T-helper 1 cell (primary cell): ENCODE data around the gene TNXB.
"Not testable (repeated sequence)": the region's sequence is repeated elsewhere in the genome, so short reads cannot be mapped to it uniquely, and the experiment has no call there.

Source experiments
- DNase-seq, 5 donors: peaks; one replicate each; pipeline ENCODE4 v3.0.0-alpha.2; 2012 to 2020

Gene TNXB

DNA sequence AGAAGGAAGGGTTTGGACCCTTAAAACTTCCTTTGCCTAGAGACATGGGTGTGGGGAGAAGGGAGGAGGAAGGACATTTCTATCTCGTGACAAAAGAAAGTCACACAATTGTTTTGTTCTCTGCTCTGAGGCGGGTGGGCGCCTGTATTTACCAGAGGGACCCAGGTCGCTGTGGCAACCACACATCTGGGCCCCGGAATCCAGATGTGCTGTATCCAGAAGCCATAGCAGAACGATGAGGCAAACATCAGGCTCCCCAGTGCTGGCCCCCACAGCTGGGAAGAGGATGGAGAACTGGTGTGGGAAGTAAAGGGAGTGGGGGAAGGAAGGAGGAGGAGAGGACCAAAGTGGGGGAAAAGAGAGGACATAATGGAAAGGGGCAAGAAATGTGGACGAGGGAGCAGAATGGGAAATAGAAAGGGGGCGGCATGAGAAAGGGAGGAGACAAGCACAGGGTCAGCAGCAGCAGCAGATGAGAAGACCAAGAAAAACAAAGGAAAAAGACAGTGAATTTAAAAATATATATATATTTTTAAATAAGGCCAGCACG lies 3.4 kb upstream of the TNXB start:
- DNase-seq = no peak

DNA sequence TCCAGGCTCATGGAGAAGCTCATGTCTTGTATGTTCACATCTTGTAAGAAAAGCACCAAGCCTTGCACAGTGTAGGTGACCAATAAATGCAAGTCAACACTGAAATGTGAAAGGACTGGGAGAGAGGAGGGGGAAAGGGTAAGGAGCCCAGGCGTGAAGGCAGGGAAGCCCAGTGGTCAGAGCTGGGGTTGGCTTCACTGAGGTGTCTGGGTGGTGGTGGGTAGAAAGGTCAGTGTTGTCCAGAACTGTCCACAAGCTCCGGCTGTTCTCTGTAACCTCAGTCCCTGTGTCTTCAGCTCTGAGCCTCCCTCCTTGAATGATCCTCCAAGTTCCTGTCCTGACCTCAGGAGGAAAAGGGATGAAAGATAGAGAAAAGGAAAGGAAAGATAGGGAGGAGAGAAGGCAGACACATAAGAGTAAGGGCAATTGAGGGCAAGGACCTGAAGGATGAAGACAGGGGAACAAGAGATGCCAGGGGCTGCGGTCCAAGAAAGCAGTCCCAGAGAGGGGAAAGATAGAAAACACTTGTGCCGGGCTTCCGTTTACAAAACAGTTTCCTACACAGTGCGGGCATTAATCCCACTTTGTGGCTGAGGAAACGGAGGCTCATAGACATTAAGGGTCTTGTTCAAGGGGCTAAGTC lies 2.4 kb upstream of the TNXB start:
- no peak for DNase-seq

DNA sequence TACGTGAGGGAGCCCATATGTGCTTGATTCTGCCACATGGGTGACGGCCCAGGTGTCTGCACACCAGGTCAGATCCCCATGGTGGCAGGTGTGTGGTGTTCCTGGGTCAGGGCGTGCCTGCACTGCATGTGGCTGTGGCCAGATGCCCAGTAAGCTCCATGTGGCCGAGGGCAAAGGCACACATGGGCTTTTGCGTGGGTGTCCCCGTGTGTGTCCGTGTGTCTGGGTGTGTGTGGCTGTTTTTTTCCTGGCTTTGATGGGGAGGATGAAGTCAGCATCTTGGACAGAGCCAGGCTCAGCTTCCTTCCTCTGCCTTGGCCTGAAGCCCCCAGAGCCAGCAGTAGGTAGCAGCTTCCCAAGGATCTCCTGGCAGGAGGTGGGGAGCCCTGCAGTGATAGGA lies 1.5 kb upstream of the TNXB start:
- no peak for DNase-seq

DNA sequence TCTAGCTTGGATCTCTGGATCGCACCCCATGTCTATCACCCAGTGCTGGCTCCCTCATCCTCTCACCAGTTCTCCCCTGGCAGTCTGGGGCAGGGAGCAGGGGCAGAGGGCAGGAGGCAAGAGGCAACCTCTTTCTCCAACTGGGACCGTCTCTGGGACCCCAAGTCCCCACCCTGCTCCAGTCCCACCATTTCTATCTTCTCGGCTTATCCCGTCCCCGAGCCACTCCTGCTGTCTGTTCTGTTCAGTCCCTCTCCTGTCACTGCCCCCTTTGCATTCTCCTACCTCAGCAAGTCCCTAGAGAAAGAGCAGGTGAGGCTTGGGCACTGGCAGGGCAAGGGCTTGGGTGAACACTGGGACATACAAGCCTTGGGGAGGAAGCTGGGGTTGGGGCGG lies 625 bp upstream of the TNXB start:
- no peak for DNase-seq

DNA sequence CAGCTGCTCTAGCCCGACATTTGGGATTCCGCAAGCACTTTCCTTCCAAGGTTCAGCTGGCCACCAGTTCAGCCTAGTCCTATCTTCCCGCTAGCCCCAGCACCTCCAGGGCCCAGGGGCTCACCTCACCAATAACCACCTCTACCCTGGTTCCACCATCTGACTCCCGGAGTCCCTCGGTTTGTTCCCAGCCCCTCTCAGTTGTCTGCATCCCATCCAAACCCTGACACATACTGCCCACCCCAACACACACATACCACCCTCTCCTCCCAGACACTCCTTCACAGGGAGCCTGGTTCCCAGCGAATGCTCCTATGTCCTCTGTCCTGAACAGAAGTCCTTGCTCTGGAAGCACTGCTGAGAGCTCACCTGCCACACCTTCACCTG lies 418 bp downstream of the TNXB start:
- DNase-seq = no peak

DNA sequence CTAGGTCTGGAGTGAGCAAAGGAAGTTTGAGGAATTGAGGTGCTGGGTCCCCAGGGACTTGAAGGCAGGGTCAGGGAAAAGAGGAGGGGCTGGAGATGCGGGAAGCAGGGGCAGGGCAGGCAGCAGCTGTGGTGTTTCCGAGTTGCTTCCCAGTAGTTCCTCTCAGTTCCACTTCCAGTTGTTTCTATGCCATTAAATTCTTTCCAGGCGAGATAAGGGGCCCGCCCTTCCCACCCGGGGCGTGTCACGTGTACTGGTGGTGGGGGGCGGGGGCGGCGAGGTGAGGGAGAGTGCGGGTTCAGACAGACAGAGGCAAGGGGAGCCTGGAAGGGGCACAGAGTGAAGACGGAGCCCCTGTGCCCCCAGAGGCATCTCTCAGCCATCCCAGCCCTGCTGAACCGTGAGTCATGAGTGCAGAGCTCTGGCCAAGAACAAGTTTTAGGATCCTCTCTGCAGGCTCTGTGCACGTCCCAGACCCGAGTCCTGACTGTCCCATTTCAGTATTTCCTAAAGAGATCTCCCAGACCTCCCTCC lies 977 bp downstream of the TNXB start:
- no peak for DNase-seq

DNA sequence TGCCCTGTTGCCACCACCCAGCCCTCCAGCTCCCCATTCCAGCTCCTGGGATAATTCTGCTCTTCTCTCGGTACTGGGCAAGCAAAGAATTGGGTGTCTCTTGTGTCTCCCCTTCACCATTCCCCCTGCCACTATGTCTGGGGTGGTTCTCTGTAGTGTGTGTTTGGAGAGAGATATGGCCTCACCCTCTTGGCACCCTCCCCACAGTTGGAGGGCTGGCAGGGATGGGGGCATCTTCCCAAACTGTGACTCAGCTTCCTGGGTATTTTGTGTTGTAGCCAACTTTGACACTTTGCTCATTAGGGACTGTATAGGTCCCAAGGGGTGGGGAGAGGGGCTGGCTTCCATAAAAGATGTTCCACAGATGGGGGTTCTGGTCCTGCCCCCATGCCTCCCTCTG lies 1.7 kb downstream of the TNXB start:
- DNase-seq = no peak

DNA sequence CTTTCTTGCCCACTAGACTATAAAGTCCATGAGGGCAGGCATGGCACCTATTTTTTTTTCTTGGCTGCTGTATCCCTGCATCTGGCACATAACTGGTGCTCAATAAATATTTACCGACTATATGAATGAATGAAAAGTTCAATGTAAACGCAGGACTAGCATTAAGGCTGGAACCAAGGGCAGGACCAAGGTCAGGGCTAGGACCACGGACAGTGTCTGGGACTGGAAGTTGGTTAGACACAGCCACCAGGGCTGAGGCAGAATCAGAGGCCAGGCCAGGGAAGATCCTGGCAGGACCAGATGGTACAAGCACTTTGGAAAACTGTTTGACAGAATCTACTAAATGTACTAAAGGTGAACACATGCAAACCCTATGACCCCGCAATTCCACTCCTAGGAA lies 3.7 kb downstream of the TNXB start:
- DNase-seq = no peak

DNA sequence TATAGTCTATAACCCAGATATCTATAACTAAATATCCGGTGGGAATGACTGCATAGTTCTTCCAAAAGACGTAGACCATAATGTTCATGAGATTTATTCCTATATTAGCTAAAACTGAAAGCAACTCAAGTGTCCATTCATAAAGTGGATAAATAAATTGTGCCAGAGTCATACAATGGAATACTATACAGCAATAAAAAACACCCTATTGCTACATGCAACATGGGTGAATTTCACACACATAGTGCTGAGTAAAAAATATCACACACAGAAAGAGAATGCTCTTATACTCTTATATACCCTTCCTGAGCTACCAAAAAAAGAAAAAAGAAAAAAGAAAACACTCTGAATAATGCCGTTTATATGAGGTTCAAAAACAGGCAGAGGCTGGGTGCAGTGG lies 6.9 kb downstream of the TNXB start:
- no peak for DNase-seq

DNA sequence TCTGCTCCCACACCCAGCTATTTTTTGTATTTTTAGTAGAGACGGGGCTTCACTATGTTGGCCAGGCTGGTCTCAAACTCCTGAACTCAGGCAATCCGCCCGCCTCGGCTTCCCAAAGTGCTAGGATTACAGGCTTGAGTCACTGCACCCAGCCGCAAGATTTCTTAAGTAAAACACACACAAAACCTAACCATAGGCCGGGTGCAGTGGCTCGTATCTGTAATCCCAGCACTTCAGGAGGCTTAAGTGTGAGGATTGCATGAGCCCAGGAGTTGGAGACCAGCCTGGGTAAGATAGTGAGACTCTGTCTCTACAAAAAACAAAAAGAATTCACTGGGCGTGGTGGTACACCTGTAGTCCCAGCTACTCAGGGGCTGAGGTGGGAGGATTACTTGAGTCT lies 8.9 kb downstream of the TNXB start:
- not testable (repeated sequence) for DNase-seq

DNA sequence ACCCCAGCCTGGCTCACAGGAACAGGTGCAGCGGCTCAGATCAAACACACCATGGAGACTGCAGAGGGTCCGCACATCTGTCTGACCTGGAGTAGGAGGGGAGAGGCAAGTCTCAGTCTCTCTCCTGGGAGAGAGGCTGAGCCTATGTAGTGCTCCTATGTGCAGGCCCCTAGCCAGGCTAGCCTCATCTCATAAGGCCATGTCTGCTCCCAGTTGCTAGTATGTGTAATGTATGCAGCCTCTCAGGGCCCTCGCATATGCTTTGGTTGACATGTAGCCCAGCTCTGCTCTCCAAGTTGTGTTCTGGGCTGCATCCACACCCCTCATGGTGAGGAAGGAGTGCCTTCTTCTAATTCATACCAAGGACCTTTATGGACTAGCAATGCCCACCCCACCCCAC lies 11.8 kb downstream of the TNXB start:
- no peak for DNase-seq

DNA sequence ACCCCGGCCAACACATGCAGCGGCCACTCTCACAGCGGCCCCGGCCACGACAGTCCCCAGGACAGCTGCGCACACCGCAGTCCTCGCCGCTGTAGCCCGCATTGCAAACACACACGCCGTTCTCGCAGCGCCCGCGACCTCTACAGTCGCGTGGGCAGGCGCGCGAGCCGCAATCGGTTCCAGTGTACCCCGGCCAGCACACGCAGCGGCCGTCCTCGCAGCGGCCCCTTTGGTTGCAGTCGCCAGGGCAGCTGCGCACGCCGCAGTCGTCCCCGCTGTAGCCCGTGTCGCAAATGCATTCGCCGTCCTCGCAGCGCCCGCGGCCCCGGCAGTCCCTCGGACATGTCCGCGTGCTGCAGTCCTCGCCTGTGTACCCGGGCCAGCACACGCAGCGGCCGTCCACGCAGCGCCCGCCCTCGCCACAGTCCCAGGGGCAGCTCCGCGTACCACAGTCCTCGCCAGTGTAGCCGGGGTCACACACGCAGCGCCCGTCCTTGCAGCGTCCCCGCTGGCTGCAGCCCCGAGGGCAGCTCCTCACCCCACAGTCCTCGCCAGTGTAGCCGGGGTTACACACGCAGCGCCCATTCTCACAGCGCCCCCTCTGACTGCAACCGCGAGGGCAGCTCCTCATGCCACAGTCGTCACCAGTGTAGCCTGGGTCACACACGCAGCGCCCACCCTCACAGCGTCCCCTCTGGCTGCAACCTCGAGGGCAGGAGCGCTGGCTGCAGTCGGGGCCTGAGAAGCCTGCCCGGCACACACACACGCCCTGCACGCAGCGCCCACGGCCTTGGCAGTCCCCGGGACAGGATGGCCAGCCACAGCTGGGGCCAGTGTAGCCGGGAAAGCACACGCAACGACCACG lies 12.5 kb downstream of the TNXB start:
- no peak for DNase-seq

DNA sequence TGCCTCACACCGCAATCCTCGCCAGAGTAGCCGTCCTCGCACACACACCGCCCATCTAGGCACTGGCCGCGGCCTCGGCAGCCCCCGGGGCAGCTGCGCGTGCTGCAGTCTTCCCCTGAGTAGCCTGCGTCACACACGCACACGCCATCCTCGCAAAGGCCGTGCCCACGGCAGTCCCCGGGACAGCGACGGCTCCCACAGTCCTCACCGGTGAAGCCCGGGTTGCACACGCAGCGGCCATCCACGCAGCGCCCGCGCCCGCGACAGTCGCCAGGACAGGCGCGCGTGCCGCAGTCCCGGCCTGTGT lies 13.1 kb downstream of the TNXB start:
- DNase-seq = no peak

DNA sequence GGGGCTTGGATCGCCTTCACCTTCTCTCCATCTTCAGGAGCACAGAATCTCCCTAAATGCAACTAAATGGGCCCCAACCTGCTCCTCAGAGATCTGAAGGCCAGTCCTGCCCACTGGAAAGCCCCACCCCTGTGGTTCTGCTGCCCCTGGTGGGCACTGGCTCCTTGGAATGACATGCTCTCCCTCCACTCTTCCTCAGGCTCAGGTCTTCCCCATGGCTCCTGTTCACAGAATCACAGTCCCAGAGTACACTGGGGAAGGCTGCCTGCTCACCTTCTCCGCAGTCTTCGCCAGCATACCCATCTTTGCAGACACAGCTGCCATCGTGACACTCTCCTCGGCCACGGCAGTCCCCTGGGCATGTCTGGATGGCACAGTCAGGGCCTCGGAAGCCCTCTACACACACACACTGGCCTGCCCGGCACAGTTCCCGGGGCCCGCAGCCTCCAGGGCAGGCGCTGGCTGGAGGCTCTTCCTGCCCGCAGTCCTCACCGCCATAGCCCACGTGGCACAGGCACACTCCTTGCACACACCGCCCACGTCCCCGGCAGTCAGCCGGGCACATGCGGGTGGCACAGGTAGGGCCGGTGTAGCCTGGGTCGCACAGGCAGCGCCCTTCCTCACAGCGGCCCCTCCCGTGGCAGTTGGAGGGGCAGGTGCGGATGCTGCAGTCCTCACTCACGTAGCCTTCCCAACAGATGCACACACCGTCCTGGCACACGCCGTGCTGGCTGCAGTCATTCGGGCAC lies 13.6 kb downstream of the TNXB start:
- no peak for DNase-seq

DNA sequence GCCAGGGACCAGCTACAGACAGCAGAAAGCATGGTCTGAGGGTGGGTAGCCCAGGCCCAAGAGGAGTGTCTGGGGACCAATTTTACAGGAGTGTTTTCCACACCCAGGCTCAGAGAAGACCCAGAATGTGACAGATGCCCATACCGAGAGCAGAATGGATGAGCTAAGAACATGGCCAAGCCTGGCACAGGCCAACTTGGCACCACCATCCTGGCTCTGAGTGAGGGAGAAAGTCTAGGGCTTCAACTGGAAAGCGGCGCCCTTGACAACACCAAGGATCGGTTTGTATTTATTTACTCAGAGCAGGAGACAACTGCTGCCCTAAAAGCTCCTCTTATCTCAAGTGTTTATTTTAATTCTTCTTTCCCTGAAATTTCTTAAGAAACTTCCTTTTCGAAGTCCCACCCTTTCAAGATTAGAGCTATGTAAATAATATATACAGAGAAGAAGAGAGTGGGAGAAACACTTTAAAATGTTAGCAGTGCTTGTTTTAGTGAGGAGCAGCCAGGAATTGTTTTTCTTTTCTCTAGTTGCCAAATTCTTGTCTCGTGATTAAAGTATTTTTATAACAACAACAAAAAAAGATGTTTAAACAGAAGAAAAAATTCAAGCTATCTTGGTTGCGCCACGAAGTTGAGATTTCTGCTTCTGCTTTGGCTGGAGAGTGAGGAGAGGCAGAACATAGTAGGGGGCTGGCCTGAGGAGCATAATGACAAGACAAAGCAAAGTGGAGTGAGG lies 16.2 kb downstream of the TNXB start:
- no peak for DNase-seq

DNA sequence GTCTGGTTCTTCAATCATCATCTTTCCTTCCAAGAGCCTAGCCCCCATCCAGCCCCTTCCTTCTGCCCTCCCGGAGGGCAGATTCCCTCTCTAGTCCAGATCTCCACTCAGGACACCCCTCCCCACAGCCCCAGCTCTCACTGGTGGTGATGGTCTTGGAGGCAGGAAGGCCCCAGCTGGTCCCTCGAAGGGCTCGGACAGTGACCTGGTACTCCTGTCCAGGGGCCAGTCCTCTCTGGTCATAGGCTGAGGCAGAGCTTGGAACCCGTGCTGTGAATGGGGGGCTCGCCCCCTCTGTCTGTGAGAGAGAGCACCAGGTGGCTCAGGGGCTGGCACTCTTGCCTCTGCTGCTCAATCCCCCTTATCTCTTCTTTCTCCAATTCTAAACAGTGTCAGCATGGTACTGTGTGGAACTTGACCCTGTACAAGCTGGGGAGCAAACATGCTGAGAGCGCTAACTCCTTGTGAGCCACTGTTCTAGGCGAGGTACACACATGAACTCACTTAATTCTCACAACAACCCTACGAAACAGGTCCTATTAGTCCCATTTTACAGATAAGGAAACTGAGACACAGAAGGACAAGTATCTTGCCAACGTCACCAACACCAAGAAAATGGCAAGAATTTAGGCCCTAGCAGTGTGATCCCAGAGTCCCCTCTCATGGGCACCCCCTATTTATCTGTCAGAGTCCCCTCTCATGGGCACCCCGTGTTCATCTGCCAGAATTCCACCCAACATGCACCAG lies 19.9 kb downstream of the TNXB start:
- DNase-seq = no peak

DNA sequence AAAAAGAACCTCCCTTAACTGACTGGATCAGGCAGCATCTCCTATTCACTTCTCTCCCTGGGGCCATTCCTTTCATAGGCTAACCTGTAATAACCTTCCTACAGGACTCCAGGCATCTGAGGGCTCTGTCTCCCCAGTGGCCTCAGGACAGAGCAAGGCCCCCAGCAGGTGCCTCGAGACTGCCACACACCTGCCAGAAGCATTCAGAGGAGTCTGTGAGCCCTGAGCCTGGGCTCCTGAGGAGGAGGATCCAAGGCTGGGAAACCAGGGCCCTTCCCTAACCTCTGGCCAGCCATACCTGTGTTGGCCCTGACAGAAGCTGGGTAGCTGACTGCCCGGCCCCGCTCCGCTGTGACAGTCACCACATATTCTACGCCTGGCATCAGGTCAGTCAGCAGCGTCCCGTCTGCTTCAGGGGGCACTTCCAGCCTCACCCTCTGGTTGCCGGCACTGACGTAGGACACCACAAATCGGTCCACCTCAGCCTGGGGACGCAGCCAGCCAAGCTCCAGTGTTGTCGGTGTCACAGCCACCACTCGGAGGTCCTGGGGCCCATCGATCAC lies 20.6 kb downstream of the TNXB start:
- DNase-seq = no peak

DNA sequence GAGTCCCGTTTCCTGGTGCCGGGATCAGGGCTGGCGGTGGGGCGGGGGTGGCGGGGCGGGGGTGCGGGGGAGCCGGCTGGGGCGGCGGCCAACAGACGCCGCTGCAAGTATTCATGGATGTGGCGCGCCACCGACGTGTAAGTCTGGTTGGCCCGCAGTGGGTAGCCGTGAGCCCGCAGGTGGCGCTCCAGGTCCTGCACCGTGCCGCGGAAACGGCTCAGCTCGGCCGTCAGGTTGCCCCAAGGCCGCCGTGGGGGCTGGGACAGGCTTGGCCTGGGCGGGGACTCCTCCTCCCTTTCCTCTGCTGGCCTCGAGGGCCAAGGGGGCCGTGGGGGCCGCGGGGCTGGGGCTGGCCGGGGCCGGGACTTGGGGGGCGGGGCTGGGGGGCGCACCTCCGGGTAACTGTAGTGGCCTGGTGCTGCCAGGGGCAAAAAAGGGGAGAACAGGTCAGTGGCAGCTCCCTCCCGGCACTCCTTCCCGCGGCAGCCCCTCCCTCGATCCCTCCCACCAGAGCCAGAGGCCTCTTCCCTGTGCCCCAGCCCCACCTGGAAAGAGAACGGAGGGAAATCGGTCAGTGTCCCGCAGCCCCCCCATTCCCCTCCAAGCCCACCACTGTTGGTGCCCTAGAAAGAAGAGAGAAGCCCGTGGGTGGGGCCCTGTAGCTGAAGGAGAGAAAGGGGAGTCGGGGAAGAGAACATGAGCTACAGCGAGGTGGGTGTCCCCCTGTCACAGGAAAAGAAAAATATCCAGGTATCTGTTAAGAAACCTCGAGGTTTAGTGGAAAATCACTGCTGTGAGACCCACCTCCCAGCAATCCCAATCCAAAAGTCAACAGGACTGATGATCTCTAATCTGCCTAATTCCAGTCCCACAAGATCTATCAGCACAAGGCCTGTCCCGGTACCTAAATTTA lies 21.3 kb downstream of the TNXB start:
- DNase-seq = peak; percentile 37 to 76 (median 58)

DNA sequence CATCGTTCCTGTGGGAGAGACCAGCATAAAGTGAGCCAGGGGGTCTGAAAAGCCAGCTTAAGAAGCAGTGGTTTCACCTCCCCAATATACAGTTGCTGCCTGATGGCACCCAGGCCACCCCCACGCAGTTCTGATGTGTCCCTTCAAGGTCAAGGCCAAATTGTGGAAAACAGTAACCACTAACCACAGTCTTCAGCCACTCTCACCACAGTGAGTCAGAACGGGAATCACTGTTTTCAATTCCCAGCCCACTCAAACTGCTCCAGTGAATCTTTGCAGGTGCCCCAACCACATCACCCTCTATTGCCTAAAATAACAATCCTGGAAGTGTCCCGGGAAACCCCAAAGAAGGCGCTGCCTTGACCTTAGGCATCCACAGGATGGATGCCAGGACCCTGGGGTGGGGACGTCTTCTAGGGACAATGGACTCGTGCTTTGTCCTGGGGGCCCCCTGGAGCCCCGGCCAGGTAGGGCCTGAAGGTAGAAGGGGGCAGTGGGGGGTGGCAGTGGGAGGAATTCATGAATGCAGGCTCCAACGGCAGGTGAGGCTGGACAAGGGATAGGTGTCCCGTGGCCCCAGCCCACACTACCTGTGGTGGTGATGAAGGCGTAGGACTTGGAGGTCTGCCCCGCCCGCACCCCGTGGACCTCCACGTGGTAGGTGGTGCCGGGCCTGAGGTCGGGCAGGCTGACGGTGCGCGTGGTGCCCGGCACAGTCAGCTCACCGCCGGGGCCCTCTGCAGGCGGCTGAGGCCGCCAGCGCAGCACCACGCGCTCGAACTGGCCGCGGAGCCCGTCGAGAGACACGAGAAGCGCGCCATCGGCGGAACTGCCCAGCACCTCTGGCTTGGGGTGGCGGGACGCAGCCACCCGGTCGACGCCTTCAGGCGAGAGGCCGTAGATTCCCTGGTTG lies 22.2 kb downstream of the TNXB start:
- peak in 1 of 5 donors; percentile 14 for DNase-seq
